Loucy (cell line): ENCODE results near the gene MTMR3.

Experiments used
- H2AFZ ChIP-seq: fragments of 200-600 bp; sonication (generic); 2 replicates; pipeline ENCODE4 v1.6.0; 2016; ENCODE audit warnings: antibody characterized with exemption, mild to moderate bottlenecking, low read length, moderate library complexity
- H3F3A ChIP-seq: fragments of 200-600 bp; 2 replicates; pipeline ENCODE4 v1.6.0; 2016; ENCODE audit warnings: antibody characterized with exemption, low read depth, mild to moderate bottlenecking
- H3K27me3 ChIP-seq: fragments of 200-600 bp; sonication (generic); 2 replicates; pipeline ENCODE4 v1.6.1; 2014; ENCODE audit warnings: low read length, mild to moderate bottlenecking; ENCODE audit not compliant: insufficient read depth, poor library complexity, severe bottlenecking
- H3K36me3 ChIP-seq: fragments of 200-600 bp; sonication (generic); 2 replicates; pipeline ENCODE4 v1.6.1; 2016; ENCODE audit warnings: low read length; ENCODE audit not compliant: insufficient read depth
- H3K4me1 ChIP-seq: fragments of 200-600 bp; sonication (generic); 2 replicates; pipeline ENCODE4 v1.5.1; 2014; ENCODE audit warnings: low read length, mild to moderate bottlenecking; ENCODE audit not compliant: insufficient read depth, poor library complexity, severe bottlenecking
- H3K4me2 ChIP-seq: fragments of 200-600 bp; sonication (generic); 2 replicates; pipeline ENCODE4 v1.6.0; 2014; ENCODE audit warnings: antibody characterized with exemption, low read length, low read depth, mild to moderate bottlenecking; ENCODE audit not compliant: poor library complexity, severe bottlenecking
- H3K4me3 ChIP-seq: fragments of 200-600 bp; sonication (generic); 2 replicates; pipeline ENCODE4 v1.5.1; 2014; ENCODE audit warnings: low read length, mild to moderate bottlenecking, mixed read lengths; ENCODE audit not compliant: poor library complexity, severe bottlenecking
- H3K79me2 ChIP-seq: fragments of 200-600 bp; sonication (generic); 2 replicates; pipeline ENCODE4 v1.6.1; 2014; ENCODE audit warnings: low read length; ENCODE audit not compliant: insufficient read depth
- H3K9ac ChIP-seq: fragments of 200-600 bp; sonication (generic); 2 replicates; pipeline ENCODE4 v1.6.0; 2014; ENCODE audit warnings: mild to moderate bottlenecking, low read depth, low read length, moderate library complexity; ENCODE audit not compliant: poor library complexity, severe bottlenecking
- H3K9me2 ChIP-seq: fragments of 200-600 bp; sonication (generic); replicated peaks from 2 replicates; pipeline ENCODE4 v1.6.1; 2016; ENCODE audit warnings: low read depth, low read length, mixed read lengths
- H3K9me3 ChIP-seq: fragments of 200-600 bp; sonication (generic); 2 replicates; pipeline ENCODE4 v1.6.1; 2014; ENCODE audit warnings: mild to moderate bottlenecking, antibody characterized with exemption, low read length, low read depth; ENCODE audit not compliant: insufficient read depth
- H4K20me1 ChIP-seq: fragments of 200-600 bp; sonication (generic); 2 replicates; pipeline ENCODE4 v1.6.0; 2014; ENCODE audit warnings: antibody characterized with exemption, low read length, mild to moderate bottlenecking; ENCODE audit not compliant: insufficient read depth, poor library complexity, severe bottlenecking
- CTCF ChIP-seq: fragments of 200-600 bp; sonication (generic); conservative IDR thresholded peaks from 2 replicates; pipeline ENCODE4 v1.5.1; 2014; ENCODE audit warnings: mild to moderate bottlenecking, antibody characterized with exemption, low read length
- EZH2phosphoT487 ChIP-seq: fragments of 200-600 bp; IDR thresholded peaks from 2 replicates; pipeline ENCODE4 v1.6.1; 2018; ENCODE audit warnings: antibody characterized with exemption, mild to moderate bottlenecking, moderate library complexity, borderline replicate concordance

Gene MTMR3

GRCh38 chr22:30044369-30044768 is 161.4 kb downstream of the MTMR3 start:
- Histone ChIP-seq H3K4me2 (no peak overlapping the region), H3K4me1 (peaks cover 27% of the 10 kb centered on the region), H3K79me2 (no peaks in the 10 kb centered on the region), H3F3A (no peaks in the 10 kb centered on the region), H3K36me3 (no peaks in the 10 kb centered on the region), H4K20me1 (no peaks in the 10 kb centered on the region), H3K9me3 (no peaks in the 10 kb centered on the region), H3K4me3 (no peak overlapping the region), H3K9me2 (no peaks in the 10 kb centered on the region), H3K9ac (no peak overlapping the region), H3K27me3 (no peaks in the 10 kb centered on the region), H2AFZ (no peak overlapping the region)
- TF ChIP-seq EZH2phosphoT487 (no peak), CTCF (no peak)

- H3K9ac ChIP-seq = no peak overlapping the region
- no peak overlapping the region for H3K4me2 ChIP-seq
- H3K27me3 ChIP-seq = no peaks in the 10 kb centered on the region
- H4K20me1 ChIP-seq = no peaks in the 10 kb centered on the region
- no peaks in the 10 kb centered on the region for H3K9me2 ChIP-seq
- H3F3A ChIP-seq = no peaks in the 10 kb centered on the region
- no peaks in the 10 kb centered on the region for H3K9me3 ChIP-seq
- H3K79me2 ChIP-seq = no peaks in the 10 kb centered on the region
- no peak overlapping the region for H3K4me3 ChIP-seq
- no peak overlapping the region for H2AFZ ChIP-seq
- peaks cover 27% of the 10 kb centered on the region for H3K4me1 ChIP-seq
- TF ChIP-seq CTCF (no peak), EZH2phosphoT487 (no peak)
- no peaks in the 10 kb centered on the region for H3K36me3 ChIP-seq
Observed at GRCh38 chr22:30044881-30045493, 162.0 kb downstream of the MTMR3 start.

- no peaks in the 10 kb centered on the region for H3K36me3 ChIP-seq
- no peaks in the 10 kb centered on the region for H4K20me1 ChIP-seq
- no peak overlapping the region for H3K9ac ChIP-seq
- H3K9me2 ChIP-seq = no peaks in the 10 kb centered on the region
- H2AFZ ChIP-seq = no peak overlapping the region
- H3K9me3 ChIP-seq = no peaks in the 10 kb centered on the region
- no peaks in the 10 kb centered on the region for H3F3A ChIP-seq
- no peak overlapping the region for H3K4me3 ChIP-seq
- H3K79me2 ChIP-seq = no peaks in the 10 kb centered on the region
- TF ChIP-seq EZH2phosphoT487 (no peak), CTCF (no peak)
- H3K27me3 ChIP-seq = no peaks in the 10 kb centered on the region
- H3K4me1 ChIP-seq = peaks cover 27% of the 10 kb centered on the region
- H3K4me2 ChIP-seq = no peak overlapping the region
Observed at GRCh38 chr22:30045494-30045887, 162.5 kb downstream of the MTMR3 start.
